Mesenchymal stem cell (in vitro differentiated cells and primary cell): ENCODE results near the gene ANO4.
A peak's percentile ranks its signal among the peaks of the same experiment; 100 is the strongest.

Source experiments
- DNase-seq: peaks from one replicate; pipeline ENCODE4 v3.0.0-alpha.2; 2013
- H2AFZ ChIP-seq: one replicate; pipeline ENCODE4 v1.6.1; 2013; ENCODE audit warnings: low read depth, mild to moderate bottlenecking, control low read depth, inconsistent platforms, low read length, moderate library complexity
- H2AK5ac ChIP-seq: 2 replicates; pipeline ENCODE4 v1.6.1; 2013; ENCODE audit warnings: low read length, moderate library complexity, mild to moderate bottlenecking, inconsistent platforms; ENCODE audit not compliant: severe bottlenecking
- H2BK120ac ChIP-seq: one replicate; pipeline ENCODE4 v1.6.1; 2013; ENCODE audit warnings: low read depth, mild to moderate bottlenecking, inconsistent platforms, low read length, moderate library complexity
- H2BK12ac ChIP-seq, 2 experiments: one replicate each; pipeline ENCODE4 v1.6.1; 2013; ENCODE audit warnings: inconsistent platforms in 2 of 2, low read length in 2 of 2, mild to moderate bottlenecking in 2 of 2, moderate library complexity in 2 of 2, control low read depth in 1 of 2
- H2BK15ac ChIP-seq: one replicate; pipeline ENCODE4 v1.6.1; 2013; ENCODE audit warnings: mild to moderate bottlenecking, low read depth, inconsistent platforms; ENCODE audit not compliant: poor library complexity, severe bottlenecking
- H2BK5ac ChIP-seq: 2 replicates; pipeline ENCODE4 v1.6.1; 2013; ENCODE audit warnings: low read depth, mild to moderate bottlenecking, low read length, control low read depth, inconsistent platforms; ENCODE audit not compliant: poor library complexity, severe bottlenecking
- H3K14ac ChIP-seq, 2 experiments: one replicate each; pipeline ENCODE4 v1.6.1; 2013; ENCODE audit warnings: inconsistent platforms in 2 of 2, low read length in 2 of 2, control low read depth in 1 of 2, mild to moderate bottlenecking in 1 of 2, moderate library complexity in 1 of 2
- H3K18ac ChIP-seq, 2 experiments: one replicate each; pipeline ENCODE4 v1.6.1; 2013; ENCODE audit warnings: inconsistent platforms in 2 of 2, low read length in 2 of 2, control low read depth in 1 of 2, low read depth in 1 of 2, mild to moderate bottlenecking in 1 of 2
- H3K23ac ChIP-seq, 2 experiments: one replicate each; pipeline ENCODE4 v1.6.1; 2013; ENCODE audit warnings: inconsistent platforms in 2 of 2, low read length in 2 of 2, mild to moderate bottlenecking in 2 of 2, moderate library complexity in 2 of 2, control low read depth in 1 of 2
- H3K27ac ChIP-seq: 2 replicates; pipeline ENCODE4 v1.5.1; 2013; ENCODE audit warnings: mild to moderate bottlenecking, moderate library complexity, low read length, control low read depth, inconsistent platforms; ENCODE audit not compliant: poor library complexity, severe bottlenecking
- H3K27me3 ChIP-seq, 2 experiments: 2 replicates each; pipeline versions ENCODE4 v1.6.1 to v1.7.0; 2013; ENCODE audit warnings: low read length in 2 of 2, mild to moderate bottlenecking in 2 of 2, moderate library complexity in 2 of 2, control low read depth in 1 of 2, inconsistent platforms in 1 of 2; ENCODE audit not compliant: control insufficient read depth in 1 of 2, insufficient read depth in 1 of 2
- H3K36me3 ChIP-seq, 2 experiments: 2 replicates each; pipeline versions ENCODE4 v1.6.1 to v1.7.0; 2013; ENCODE audit warnings: low read length in 2 of 2, control low read depth in 1 of 2, inconsistent platforms in 1 of 2, low read depth in 1 of 2, mild to moderate bottlenecking in 1 of 2; ENCODE audit not compliant: insufficient read depth in 2 of 2, control insufficient read depth in 1 of 2
- H3K4ac ChIP-seq, 2 experiments: one replicate each; pipeline ENCODE4 v1.6.1; 2013; ENCODE audit warnings: inconsistent platforms in 2 of 2, low read length in 2 of 2, mild to moderate bottlenecking in 2 of 2, moderate library complexity in 2 of 2, control low read depth in 1 of 2, low read depth in 1 of 2
- H3K4me1 ChIP-seq: 2 replicates; pipeline ENCODE4 v1.6.1; 2013; ENCODE audit warnings: low read depth, low read length, control low read depth; ENCODE audit not compliant: control insufficient read depth, insufficient read depth
- H3K4me2 ChIP-seq: 2 replicates; pipeline ENCODE4 v1.6.1; 2013; ENCODE audit warnings: low read length, mild to moderate bottlenecking, inconsistent platforms; ENCODE audit not compliant: poor library complexity, severe bottlenecking
- H3K4me3 ChIP-seq, 2 experiments: 2 replicates each; pipeline versions ENCODE4 v1.5.1 to v1.7.0; 2013; ENCODE audit warnings: low read length in 2 of 2, mild to moderate bottlenecking in 2 of 2, control low read depth in 1 of 2, low read depth in 1 of 2; ENCODE audit not compliant: insufficient read depth in 1 of 2
- H3K79me1 ChIP-seq: replicated peaks from 2 replicates; pipeline ENCODE4 v1.6.1; 2013; ENCODE audit warnings: mild to moderate bottlenecking, control low read depth, low read length, inconsistent platforms; ENCODE audit not compliant: poor library complexity, severe bottlenecking
- H3K9ac ChIP-seq: 2 replicates; pipeline ENCODE4 v1.7.0; 2013; ENCODE audit warnings: mild to moderate bottlenecking, low read length, moderate library complexity
- H3K9me3 ChIP-seq: 2 replicates; pipeline ENCODE4 v1.7.0; 2013; ENCODE audit warnings: mild to moderate bottlenecking, low read length; ENCODE audit not compliant: control insufficient read depth
- H4K8ac ChIP-seq: one replicate; pipeline ENCODE4 v1.6.1; 2013; ENCODE audit warnings: inconsistent platforms, mild to moderate bottlenecking, low read length, moderate library complexity
- H4K91ac ChIP-seq: one replicate; pipeline ENCODE4 v1.6.1; 2013; ENCODE audit warnings: mild to moderate bottlenecking, low read length, inconsistent platforms
- WGBS: methylation state at CpG from one replicate; pipeline ENCODE4 v1.1.7; 2013; ENCODE audit warnings: mixed read lengths; 5-methylcytosine and 5-hydroxymethylcytosine counted together

Gene ANO4

GRCh38 chr12:100800723-100801122, 6.1 kb downstream of the ANO4 start:
- Histone ChIP-seq H2AK5ac (no peak overlapping the region), H3K9ac (no peak overlapping the region), H2BK12ac (peak overlapping the region; percentile 77 to 93), H2BK120ac (no peak overlapping the region), H3K9me3 (no peaks in the 10 kb centered on the region), H4K8ac (no peak overlapping the region), H3K18ac (peak overlapping the region in 1 of 2 experiments; percentile 43), H3K14ac (no peak overlapping the region), H2BK15ac (no peak overlapping the region), H3K27me3 (peaks cover 0 to 10% of the 10 kb centered on the region in 2 experiments), H4K91ac (no peak overlapping the region), H2AFZ (no peak overlapping the region), H3K4me2 (no peak overlapping the region), H3K4ac (peak overlapping the region in 1 of 2 experiments; percentile 3), H2BK5ac (no peak overlapping the region), H3K27ac (no peak overlapping the region), H3K36me3 (no peaks in the 10 kb centered on the region), H3K79me1 (no peaks in the 10 kb centered on the region), H3K4me3 (no peak overlapping the region), H3K23ac (no peak overlapping the region), H3K4me1 (no peaks in the 10 kb centered on the region)
- 81% methylated on average over 1 of the region's 1 CpG for WGBS
- DNase-seq: no peak

- H2BK120ac ChIP-seq: no peak overlapping the region
- peaks cover 0 to 4% of the 10 kb centered on the region in 2 experiments for H3K27me3 ChIP-seq
- H2AK5ac ChIP-seq: no peak overlapping the region
- peak overlapping the region; percentile 3 for H4K91ac ChIP-seq
- no peak overlapping the region for H3K27ac ChIP-seq
- no peaks in the 10 kb centered on the region for H3K9me3 ChIP-seq
- no peak overlapping the region for H3K18ac ChIP-seq
- no peak overlapping the region for H2BK15ac ChIP-seq
- peak; percentile 81 for DNase-seq
- H3K4me2 ChIP-seq: no peak overlapping the region
- no peak overlapping the region for H3K4ac ChIP-seq
- no peaks in the 10 kb centered on the region for H3K4me1 ChIP-seq
- H2BK12ac ChIP-seq: no peak overlapping the region
- H2BK5ac ChIP-seq: no peak overlapping the region
- no peak overlapping the region for H3K23ac ChIP-seq
- H3K79me1 ChIP-seq: no peaks in the 10 kb centered on the region
- H4K8ac ChIP-seq: no peak overlapping the region
- no peak overlapping the region for H3K14ac ChIP-seq
- no peak overlapping the region for H3K4me3 ChIP-seq
- no peak overlapping the region for H2AFZ ChIP-seq
- WGBS: 1% methylated on average over 1 of the region's 1 CpG
- H3K9ac ChIP-seq: no peak overlapping the region
- H3K36me3 ChIP-seq: no peaks in the 10 kb centered on the region
Measured at GRCh38 chr12:100801320-100801719, 6.7 kb downstream of the ANO4 start.

GRCh38 chr12:100808777-100809176, 14.2 kb downstream of the ANO4 start:
- H2BK15ac ChIP-seq: no peak overlapping the region
- H2AFZ ChIP-seq: no peak overlapping the region
- no peak overlapping the region for H3K18ac ChIP-seq
- no peak overlapping the region for H2BK12ac ChIP-seq
- H3K4me2 ChIP-seq: no peak overlapping the region
- no peak overlapping the region for H3K27ac ChIP-seq
- no peak overlapping the region for H2BK5ac ChIP-seq
- H3K14ac ChIP-seq: no peak overlapping the region
- H3K9me3 ChIP-seq: no peaks in the 10 kb centered on the region
- no peak overlapping the region for H4K8ac ChIP-seq
- H3K23ac ChIP-seq: no peak overlapping the region
- no peaks in the 10 kb centered on the region for H3K79me1 ChIP-seq
- H3K27me3 ChIP-seq: no peaks in the 10 kb centered on the region
- no peaks in the 10 kb centered on the region for H3K36me3 ChIP-seq
- no peak overlapping the region for H3K9ac ChIP-seq
- no peak overlapping the region for H4K91ac ChIP-seq
- H3K4ac ChIP-seq: no peak overlapping the region
- no peaks in the 10 kb centered on the region for H3K4me1 ChIP-seq
- no peak overlapping the region for H2AK5ac ChIP-seq
- no peak overlapping the region for H3K4me3 ChIP-seq
- WGBS: no CpG with 5 or more reads among the region's 2 CpGs
- no peak for DNase-seq
- no peak overlapping the region for H2BK120ac ChIP-seq

GRCh38 chr12:100820314-100820713, 25.7 kb downstream of the ANO4 start:
- WGBS: 51% methylated on average over 2 of the region's 4 CpGs
- H3K27me3 ChIP-seq: no peaks in the 10 kb centered on the region
- no peak overlapping the region for H2BK5ac ChIP-seq
- H3K27ac ChIP-seq: no peak overlapping the region
- no peak overlapping the region for H2BK15ac ChIP-seq
- H2AK5ac ChIP-seq: no peak overlapping the region
- H4K8ac ChIP-seq: no peak overlapping the region
- H3K79me1 ChIP-seq: no peaks in the 10 kb centered on the region
- H2BK12ac ChIP-seq: no peak overlapping the region
- no peaks in the 10 kb centered on the region for H3K4me1 ChIP-seq
- H2AFZ ChIP-seq: no peak overlapping the region
- H3K18ac ChIP-seq: no peak overlapping the region
- peak; percentile 41 for DNase-seq
- no peak overlapping the region for H3K4ac ChIP-seq
- no peak overlapping the region for H3K23ac ChIP-seq
- H3K4me2 ChIP-seq: no peak overlapping the region
- H3K36me3 ChIP-seq: no peaks in the 10 kb centered on the region
- no peaks in the 10 kb centered on the region for H3K9me3 ChIP-seq
- no peak overlapping the region for H2BK120ac ChIP-seq
- no peak overlapping the region for H4K91ac ChIP-seq
- H3K4me3 ChIP-seq: no peak overlapping the region
- H3K14ac ChIP-seq: no peak overlapping the region
- H3K9ac ChIP-seq: no peak overlapping the region
